Measurements from ENCODE around the gene RNASE2.
"Not testable (repeated sequence)": the region's sequence is repeated elsewhere in the genome, so short reads cannot be mapped to it uniquely, and the experiment has no call there.

The RNASE2 gene

DNA sequence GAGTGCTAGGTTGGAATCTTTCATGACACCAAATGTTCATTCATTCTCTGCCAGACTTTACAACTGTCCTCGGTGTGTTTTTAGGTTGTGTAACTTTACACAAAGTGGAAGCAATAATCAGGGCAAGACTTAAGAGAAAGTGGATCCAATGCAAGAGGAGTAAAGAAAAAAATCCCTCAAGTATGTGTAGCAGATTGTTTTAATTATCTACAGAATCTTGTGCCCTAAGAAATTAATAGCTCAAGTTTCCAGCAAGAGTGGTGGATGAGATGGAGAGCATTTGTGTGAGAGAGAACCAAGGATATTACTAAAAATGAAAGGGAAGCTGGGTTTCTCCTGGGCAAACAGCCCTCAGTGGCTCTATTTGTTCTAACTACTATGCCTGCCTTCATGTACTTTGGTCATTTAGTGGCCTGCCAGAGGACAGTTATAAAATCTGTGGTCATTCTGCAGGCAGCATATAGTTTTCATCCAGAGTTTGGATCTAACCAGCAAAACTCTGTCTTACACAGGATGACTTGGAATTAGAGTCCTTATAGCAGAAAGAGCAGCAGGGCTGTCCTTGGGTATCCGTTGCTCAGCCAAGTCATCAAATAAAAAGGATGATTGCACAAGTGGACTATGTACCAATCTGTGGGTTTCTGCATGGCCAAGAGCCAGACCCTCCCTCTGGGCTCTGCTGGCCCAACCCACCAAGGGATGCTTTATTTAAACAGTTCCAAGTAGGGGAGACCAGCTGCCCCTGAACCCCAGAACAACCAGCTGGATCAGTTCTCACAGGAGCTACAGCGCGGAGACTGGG is at the start of gene RNASE2:
RNASE2 (plus strand) TSS at position 752 of the 802 bp plus-strand sequence. CDS start 285 bp downstream, outside the sequence.
- not testable (repeated sequence) for DNase-seq (ENCODE audit: low read depth); H3K4me3 ChIP-seq (ENCODE audit: low read depth, low read length)

GRCh38 chr14:20905676-20906075 is 49.6 kb upstream of the RNASE2 start:
- no peak for DNase-seq (ENCODE audit: low read depth)
- no peak overlapping the region for H3K4me3 ChIP-seq (ENCODE audit: low read depth, low read length)
- TF ChIP-seq, protein P1, sequence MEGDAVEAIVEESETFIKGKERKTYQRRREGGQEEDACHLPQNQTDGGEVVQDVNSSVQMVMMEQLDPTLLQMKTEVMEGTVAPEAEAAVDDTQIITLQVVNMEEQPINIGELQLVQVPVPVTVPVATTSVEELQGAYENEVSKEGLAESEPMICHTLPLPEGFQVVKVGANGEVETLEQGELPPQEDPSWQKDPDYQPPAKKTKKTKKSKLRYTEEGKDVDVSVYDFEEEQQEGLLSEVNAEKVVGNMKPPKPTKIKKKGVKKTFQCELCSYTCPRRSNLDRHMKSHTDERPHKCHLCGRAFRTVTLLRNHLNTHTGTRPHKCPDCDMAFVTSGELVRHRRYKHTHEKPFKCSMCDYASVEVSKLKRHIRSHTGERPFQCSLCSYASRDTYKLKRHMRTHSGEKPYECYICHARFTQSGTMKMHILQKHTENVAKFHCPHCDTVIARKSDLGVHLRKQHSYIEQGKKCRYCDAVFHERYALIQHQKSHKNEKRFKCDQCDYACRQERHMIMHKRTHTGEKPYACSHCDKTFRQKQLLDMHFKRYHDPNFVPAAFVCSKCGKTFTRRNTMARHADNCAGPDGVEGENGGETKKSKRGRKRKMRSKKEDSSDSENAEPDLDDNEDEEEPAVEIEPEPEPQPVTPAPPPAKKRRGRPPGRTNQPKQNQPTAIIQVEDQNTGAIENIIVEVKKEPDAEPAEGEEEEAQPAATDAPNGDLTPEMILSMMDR (IDR thresholded peaks at IDR 0.05; ENCODE audit: low read depth, low read length, missing control alignments): no peak

DNA sequence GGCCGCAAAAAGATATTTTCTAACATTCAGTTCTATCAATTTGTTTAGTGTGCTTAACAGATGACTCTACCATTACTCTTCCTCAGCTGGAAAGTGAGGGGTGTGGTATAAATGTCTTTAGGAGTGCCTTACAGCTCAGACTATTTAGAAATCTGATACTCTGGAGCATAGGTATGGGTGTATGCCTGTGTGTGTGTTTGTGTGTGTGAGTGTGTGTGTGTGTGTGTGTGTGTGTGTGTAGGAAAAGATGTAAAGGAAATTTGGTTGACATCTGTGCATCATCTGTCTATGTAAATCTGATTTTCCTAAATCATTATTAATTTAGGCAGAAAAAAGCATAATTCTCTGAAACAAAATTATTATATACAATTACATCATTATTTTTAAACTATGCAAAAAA is 48.1 kb upstream of the RNASE2 start:
- DNase-seq (ENCODE audit: low read depth): no peak
- no peak overlapping the region for H3K4me3 ChIP-seq (ENCODE audit: low read depth, low read length)
- TF ChIP-seq, protein P1 (IDR thresholded peaks at IDR 0.05; ENCODE audit: low read depth, low read length, missing control alignments): no peak

DNA sequence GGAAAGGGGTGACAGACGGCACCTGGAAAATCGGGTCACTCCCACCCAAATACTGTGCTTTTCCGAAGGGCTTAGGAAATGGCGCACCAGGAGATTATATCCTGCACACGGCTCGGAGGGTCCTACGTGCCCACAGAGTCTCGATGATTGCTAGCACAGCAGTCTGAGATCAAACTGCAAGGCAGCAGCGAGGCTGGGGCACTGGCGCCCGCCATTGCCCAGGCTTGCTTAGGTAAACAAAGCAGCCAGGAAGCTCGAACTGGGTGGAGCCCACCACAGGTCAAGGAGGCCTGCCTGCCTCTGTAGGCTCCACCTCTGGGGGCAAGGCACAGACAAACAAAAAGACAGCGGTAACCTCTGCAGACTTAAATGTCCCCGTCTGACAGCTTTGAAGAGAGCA is 44.5 kb upstream of the RNASE2 start:
- not testable (repeated sequence) for H3K4me3 ChIP-seq (ENCODE audit: low read depth, low read length); DNase-seq (ENCODE audit: low read depth)

GRCh38 chr14:20919038-20919756 is 36.1 kb upstream of the RNASE2 start:
- H3K4me3 ChIP-seq (ENCODE audit: low read depth, low read length); DNase-seq (ENCODE audit: low read depth): not testable (repeated sequence)

- DNase-seq (ENCODE audit: low read depth); H3K4me3 ChIP-seq (ENCODE audit: low read depth, low read length): not testable (repeated sequence)
Measured at GRCh38 chr14:20923766-20924297, 31.5 kb upstream of the RNASE2 start.

DNA sequence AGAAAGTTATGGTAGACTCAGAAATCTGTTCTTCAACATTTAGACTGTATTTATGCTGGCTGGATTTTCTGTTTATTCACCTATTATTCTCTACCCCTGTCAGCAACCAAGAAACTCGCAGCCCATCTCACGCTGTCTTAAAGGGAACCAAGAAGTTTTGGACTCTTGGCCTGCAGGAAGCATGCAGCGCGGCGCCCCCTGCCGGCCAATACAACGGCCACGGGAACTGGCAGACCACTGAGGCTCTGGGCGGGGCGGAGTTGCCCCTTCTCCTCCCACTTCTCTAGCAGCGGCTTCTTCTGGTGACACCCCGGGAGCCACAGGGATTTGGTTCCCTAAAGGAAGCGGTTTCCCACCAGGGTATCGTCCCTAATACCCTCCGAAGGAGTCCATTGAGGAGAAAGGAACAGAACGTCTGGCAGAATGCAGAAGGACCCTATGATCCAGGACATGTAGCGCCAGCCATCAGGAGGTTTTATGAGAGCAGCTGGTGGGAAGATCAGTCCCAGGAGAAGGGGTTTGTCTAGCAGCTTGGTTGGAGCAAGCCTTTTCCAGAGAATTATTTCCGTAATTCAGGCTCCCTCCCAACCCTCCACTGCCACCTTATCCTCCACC is 21.0 kb upstream of the RNASE2 start:
- TF ChIP-seq, protein P1 (IDR thresholded peaks at IDR 0.05; ENCODE audit: low read depth, low read length, missing control alignments): peak; percentile 80
- H3K4me3 ChIP-seq (ENCODE audit: low read depth, low read length): no peak overlapping the region
- peak; percentile 5 for DNase-seq (ENCODE audit: low read depth)

DNA sequence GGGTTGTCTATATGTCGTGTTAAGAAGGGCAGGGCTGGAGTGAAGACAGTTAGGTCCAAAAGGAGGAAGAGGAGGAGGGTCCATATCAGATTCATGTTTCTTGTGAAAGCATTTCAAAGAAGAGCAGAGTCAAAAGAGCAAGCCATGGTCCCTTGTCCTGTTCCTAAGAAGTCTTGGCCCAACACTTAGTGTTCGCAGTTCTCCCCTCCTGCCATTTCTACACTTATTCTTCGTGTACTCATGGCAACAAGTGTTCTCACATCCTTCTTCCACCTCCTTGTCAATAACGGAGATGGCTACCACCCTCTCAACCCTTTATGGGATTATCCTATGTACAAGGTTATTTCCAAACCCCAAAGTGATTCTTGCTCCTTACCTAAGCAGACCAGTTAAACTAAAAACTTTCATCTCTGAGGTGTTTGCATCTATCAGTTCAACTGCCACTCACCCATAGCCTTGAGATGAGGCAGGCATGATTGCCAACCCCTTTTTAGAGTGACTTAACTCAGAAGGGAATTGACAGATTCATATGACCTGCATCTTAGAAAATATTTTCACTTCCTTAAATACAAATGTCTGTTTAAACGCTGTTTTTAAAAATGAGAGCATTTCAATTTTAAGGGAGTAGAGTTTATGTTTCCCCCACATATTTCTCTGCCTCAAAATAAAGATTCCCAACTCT is 19.8 kb upstream of the RNASE2 start:
- TF ChIP-seq, protein P1 (IDR thresholded peaks at IDR 0.05; ENCODE audit: low read depth, low read length, missing control alignments): no peak
- no peak overlapping the region for H3K4me3 ChIP-seq (ENCODE audit: low read depth, low read length)
- no peak for DNase-seq (ENCODE audit: low read depth)

DNA sequence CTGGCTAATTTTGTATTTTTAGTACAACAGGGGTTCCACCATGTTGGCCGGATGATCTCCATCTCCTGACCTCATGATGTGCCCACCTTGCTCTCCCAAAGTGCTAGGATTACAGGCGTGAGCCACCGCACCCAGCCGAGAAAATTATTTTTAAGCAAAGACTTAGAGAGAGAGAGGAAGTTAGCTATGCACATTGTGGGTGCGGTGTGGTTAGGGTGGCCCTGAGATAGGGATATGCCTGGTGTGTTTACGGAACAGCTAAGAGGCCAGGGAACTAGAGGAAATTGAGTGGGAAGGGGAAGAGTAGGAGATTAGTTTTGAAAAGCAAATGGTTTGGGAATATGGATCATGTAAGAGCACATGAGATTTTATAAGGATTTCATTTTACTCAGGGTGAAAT is 10.1 kb upstream of the RNASE2 start:
- not testable (repeated sequence) for DNase-seq (ENCODE audit: low read depth); H3K4me3 ChIP-seq (ENCODE audit: low read depth, low read length)

GRCh38 chr14:20946707-20947106 is 8.6 kb upstream of the RNASE2 start:
- H3K4me3 ChIP-seq (ENCODE audit: low read depth, low read length); DNase-seq (ENCODE audit: low read depth): not testable (repeated sequence)

GRCh38 chr14:20955538-20955873 is 219 bp downstream of the RNASE2 start:
- not testable (repeated sequence) for DNase-seq (ENCODE audit: low read depth); H3K4me3 ChIP-seq (ENCODE audit: low read depth, low read length)

Measured in GM12864 (cell line).